ENCODE measurements around the gene FFAR3.

- TF ChIP-seq POLR2A (IDR thresholded peaks at IDR 0.05; ENCODE audit: low read depth, low read length) (no peak), POLR2AphosphoS5 (IDR thresholded peaks at IDR 0.05; ENCODE audit: low read depth, low read length) (no peak), TAF1 (IDR thresholded peaks at IDR 0.05; ENCODE audit: borderline replicate concordance, low read depth, low read length) (no peak)
These were observed 49.4 kb downstream of the FFAR3 start for GRCh38 chr19:35407619-35408018.

All from GM12892 (cell line).